ENCODE measurements around the gene RUNX1.

DNA sequence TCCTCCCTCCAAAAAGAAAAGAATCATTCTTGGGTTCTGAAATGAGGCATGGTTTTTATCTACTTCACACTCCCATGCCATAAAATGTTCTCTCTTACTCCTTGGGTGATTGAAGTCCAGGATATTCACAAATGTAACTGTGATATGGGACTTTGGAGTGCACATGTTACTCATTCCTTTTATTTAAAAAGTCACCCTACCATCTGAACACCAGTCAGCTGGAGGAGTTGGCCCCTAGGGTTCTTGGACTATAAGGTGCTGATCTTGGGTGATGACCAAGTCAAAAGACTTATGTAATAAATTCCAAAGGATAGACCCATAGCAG, 251.9 kb downstream of the RUNX1 start:
- TF ChIP-seq POLR2A (IDR thresholded peaks at IDR 0.05; ENCODE audit: low read depth, low read length) (no peak), POLR2AphosphoS5 (IDR thresholded peaks at IDR 0.05; ENCODE audit: low read depth, low read length) (no peak)
